Hair follicle dermal papilla cell (primary cell): ENCODE data around the gene SEPTIN6. TPM values are rescaled to one million over a fixed set of nuclear protein-coding genes. Genes with fewer than 3 reads are reported as not detected.

Source experiments
- small RNA-seq: library from RNA; depleted of rRNA; stranded (forward); fragments of <200 nt; gene quantifications from one replicate; pipeline ENCODE3, GENCODE V24; 2012
- total RNA-seq: library from RNA; depleted of rRNA; stranded (reverse); fragments of >200 nt; gene quantifications from 2 replicates; pipeline ENCODE4 v1.2.3, GENCODE V29; 2012

SEPTIN6 gene
- 34.6 and 41.1 TPM in 2 replicates for total RNA-seq

DNA sequence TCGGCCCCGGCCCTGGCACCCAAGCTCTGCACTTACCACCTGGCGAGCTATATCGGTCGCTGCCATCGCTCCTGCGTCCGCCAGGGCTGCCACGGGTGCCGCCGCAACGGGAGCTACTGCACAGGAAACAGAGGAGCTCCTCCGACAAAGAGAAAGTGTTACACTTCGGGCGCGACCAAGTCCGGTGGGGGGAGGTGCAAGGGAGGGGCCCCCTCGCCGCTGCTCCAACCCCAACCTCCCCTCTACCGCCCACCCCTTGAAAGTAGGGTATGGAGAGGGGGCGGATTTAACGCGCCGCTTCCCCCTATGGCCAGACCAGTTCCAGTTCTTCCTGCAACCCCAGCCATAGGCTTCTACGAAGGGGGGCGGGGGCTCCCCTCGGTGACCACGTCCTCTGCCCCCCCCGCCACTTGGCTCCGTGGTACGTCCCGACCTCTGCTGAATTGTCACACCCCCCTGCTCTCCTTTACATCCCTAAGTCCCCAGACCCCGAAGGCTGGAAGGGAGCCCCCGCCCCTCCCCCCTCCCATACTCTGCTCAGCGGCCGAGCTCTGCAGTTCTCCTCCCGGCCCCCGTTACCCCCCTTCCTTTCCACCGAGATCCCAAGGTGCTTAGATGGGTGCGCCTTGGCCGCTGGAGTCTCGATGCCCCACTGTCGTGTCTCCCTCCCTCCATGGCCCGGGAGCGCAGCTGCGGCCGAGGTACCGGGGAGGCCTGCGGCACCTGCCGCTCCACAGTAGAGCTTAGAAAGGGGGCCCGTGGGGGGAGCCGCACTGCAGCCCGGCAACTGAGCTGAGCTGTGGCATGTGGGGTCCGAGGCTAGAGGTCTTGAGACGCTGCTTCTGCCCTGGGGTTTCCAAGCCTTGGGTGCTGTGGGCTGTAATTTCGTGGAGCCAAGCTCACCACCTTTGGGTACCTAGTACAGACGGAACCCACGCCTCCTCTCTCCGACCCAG is at the start of gene SEPTIN6:
Gene SEPTIN6, minus strand, starts transcription at position 129 of the 956 bp plus-strand sequence. Its CDS starts 63 bp downstream, at position 66.

Small RNA genes within 50 kb of the gene (small RNA-seq; reads per million reads assigned to genes)
- gene MIR766: not detected

Other genes with a start within 250 kb of the SEPTIN6 start
- 96.2 and 131 TPM in 2 replicates for gene SLC25A5, start 224.7 kb downstream of the SEPTIN6 start, total RNA-seq
- 21.3 and 23.3 TPM in 2 replicates for gene STEEP1, start 127.8 kb downstream of the SEPTIN6 start, total RNA-seq
- 33.4 and 35.5 TPM in 2 replicates for gene UBE2A, start 118.6 kb downstream of the SEPTIN6 start, total RNA-seq
- gene NKRF, start 86.7 kb downstream of the SEPTIN6 start, total RNA-seq: 4.5 and 5.0 TPM in 2 replicates
- 0.49 and 0.97 TPM in 2 replicates for gene SOWAHD, start 65.4 kb upstream of the SEPTIN6 start, total RNA-seq
- 638 and 914 TPM in 2 replicates for gene RPL39, start 98.5 kb upstream of the SEPTIN6 start, total RNA-seq
- 0.61 and 0.97 TPM in 2 replicates for gene UPF3B, start 159.8 kb upstream of the SEPTIN6 start, total RNA-seq
- gene RNF113A, start 178.6 kb upstream of the SEPTIN6 start, total RNA-seq: 12.8 and 12.9 TPM in 2 replicates
- gene NDUFA1, start 178.7 kb upstream of the SEPTIN6 start, total RNA-seq: 17.7 and 19.9 TPM in 2 replicates
- gene AKAP14, start 202.7 kb upstream of the SEPTIN6 start, total RNA-seq: not detected in 2 replicates